Caco-2 (cell line): ENCODE data around the gene RBM39. TPM values are rescaled to one million over a fixed set of nuclear protein-coding genes. Genes with fewer than 3 reads are reported as not detected.

Source experiments
- BruUV-seq: library from RNA; stranded (reverse); fragments of 400-500 nt; replicated peaks from 2 replicates; lab custom pipeline; 2021; lab: Mats Ljungman, UMichigan
- CTCF ChIA-PET: fragments of 300-600 bp; sonication (Branson Sonifier 250); formaldehyde crosslinking; loops from one replicate; lab custom pipeline; 2022; ENCODE audit warnings: antibody characterized with exemption; lab: Charles Lee
- POLR2A ChIA-PET: fragments of 300-600 bp; sonication (Branson Sonifier 250); formaldehyde crosslinking; loops from one replicate; lab custom pipeline; 2022; ENCODE audit warnings: antibody characterized with exemption; lab: Charles Lee
- DNase-seq, 2 experiments: peaks; one replicate each; pipeline versions ENCODE4 v3.0.0 to v3.0.0-alpha.2; 2020 to 2022
- H3K27me3 ChIP-seq: replicated peaks from 2 replicates; pipeline ENCODE4 v1.6.0; 2011; ENCODE audit warnings: low read length; ENCODE audit not compliant: control insufficient read depth, insufficient read depth
- H3K36me3 ChIP-seq: 2 replicates; pipeline ENCODE4 v1.5.1; 2011; ENCODE audit warnings: low read length; ENCODE audit not compliant: control insufficient read depth, insufficient read depth
- H3K4me1 ChIP-seq: fragments of 250-450 bp; sonication (Bioruptor Pico); 2 replicates; pipeline ENCODE4 v1.5.1; 2020; ENCODE audit warnings: mild to moderate bottlenecking
- H3K4me3 ChIP-seq: 2 replicates; pipeline ENCODE4 v1.5.1; 2011; ENCODE audit warnings: low read depth, mild to moderate bottlenecking, control low read depth, low read length
- H3K9me3 ChIP-seq: fragments of 250-450 bp; sonication (Bioruptor Pico); 2 replicates; pipeline ENCODE4 v1.5.1; 2020; ENCODE audit warnings: mild to moderate bottlenecking, moderate library complexity
- H3K27ac Mint-ChIP-seq: one replicate; pipeline ENCODE4 v1.8.0; 2022; ENCODE audit warnings: mixed read lengths; ENCODE audit not compliant: unreplicated experiment
- H3K27me3 Mint-ChIP-seq: one replicate; pipeline ENCODE4 v1.8.0; 2022; ENCODE audit warnings: mixed read lengths; ENCODE audit not compliant: insufficient read depth, unreplicated experiment
- H3K36me3 Mint-ChIP-seq: one replicate; pipeline ENCODE4 v1.8.0; 2022; ENCODE audit warnings: mild to moderate bottlenecking, mixed read lengths; ENCODE audit not compliant: insufficient read depth, unreplicated experiment
- H3K4me1 Mint-ChIP-seq: one replicate; pipeline ENCODE4 v1.8.0; 2022; ENCODE audit warnings: low read depth, mixed read lengths; ENCODE audit not compliant: unreplicated experiment
- H3K4me3 Mint-ChIP-seq: one replicate; pipeline ENCODE4 v1.8.0; 2022; ENCODE audit warnings: mild to moderate bottlenecking, moderate library complexity, mixed read lengths; ENCODE audit not compliant: unreplicated experiment
- H3K9me3 Mint-ChIP-seq: one replicate; pipeline ENCODE4 v1.8.0; 2022; ENCODE audit warnings: mixed read lengths; ENCODE audit not compliant: unreplicated experiment
- intact Hi-C: fragments of 100-400 bp; cut with micrococcal nuclease; formaldehyde crosslinking; loops from one replicate; pipeline ENCODE4 v1.10.0; 2022; ENCODE audit not compliant: unreplicated experiment
- total RNA-seq: library from RNA; stranded (reverse); gene quantifications from 2 replicates; pipeline ENCODE4 v1.2.3, GENCODE V29; 2022
- TF ChIP-seq, protein P1 (sequence below), 2 experiments: fragments of 200-600 bp in 1 of 2; IDR thresholded peaks; 1 replicate in 1 of 2; 2 replicates in 1 of 2; pipeline versions ENCODE4 v1.5.1 to v1.8.0; 2011 to 2022; ENCODE audit warnings: antibody characterized with exemption in 1 of 2, control low read depth in 1 of 2, inconsistent platforms in 1 of 2, low read depth in 1 of 2, low read length in 1 of 2, mild to moderate bottlenecking in 1 of 2, moderate library complexity in 1 of 2; ENCODE audit not compliant: insufficient read depth in 1 of 2, severe bottlenecking in 1 of 2, unreplicated experiment in 1 of 2

The RBM39 gene
- total RNA-seq, 1 experiment from 2014 or later = 750 TPM

DNA sequence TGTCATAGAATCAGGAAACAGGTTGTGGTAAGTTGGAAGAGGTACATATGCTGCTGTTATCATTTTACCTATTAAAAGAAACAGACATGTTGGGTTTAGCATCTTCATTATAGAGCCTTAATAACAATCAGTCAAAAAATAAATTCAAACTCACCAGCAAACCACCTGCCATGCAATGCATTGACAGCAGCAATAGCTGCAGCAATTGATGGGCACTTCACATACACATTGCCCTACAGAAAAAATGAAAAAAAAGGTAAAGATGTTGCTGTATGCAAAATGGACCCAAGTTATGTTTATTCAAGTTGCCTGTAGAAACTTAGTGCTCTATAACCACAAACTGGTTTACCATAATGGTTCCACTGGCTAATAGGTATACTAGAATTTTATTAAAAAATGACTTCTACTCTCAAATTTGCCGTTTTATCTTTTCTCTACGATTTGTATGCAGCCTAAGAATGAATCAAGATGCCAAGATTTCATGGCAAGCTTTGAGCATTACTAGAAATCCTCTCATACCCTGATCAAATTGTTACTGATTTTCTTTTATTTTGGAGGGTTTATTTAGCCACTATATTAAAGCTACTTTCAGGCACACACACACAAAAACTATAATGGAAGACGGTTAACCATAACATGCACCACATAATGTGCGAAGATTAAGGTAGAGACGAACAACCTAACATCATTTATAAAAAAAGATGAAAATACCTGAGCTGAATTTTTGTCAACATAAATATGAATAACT lies 37.4 kb downstream of the RBM39 start:
- ChIA-PET POLR2A (interaction anchor here (0.6 kb wide), 1 partner anchor 533 kb away, joined by 6 read pairs; no protein-coding TSS in a partner anchor), CTCF (no interaction called here)
- H3K9me3 ChIP-seq = no peaks in the 10 kb centered on the region
- H3K27ac Mint-ChIP-seq = peak overlapping the region; percentile 47
- peaks cover 100% of the 10 kb centered on the region for H3K36me3 Mint-ChIP-seq
- DNase-seq = no peak
- H3K4me1 Mint-ChIP-seq = peaks cover 21% of the 10 kb centered on the region
- H3K4me1 ChIP-seq = peaks cover 11% of the 10 kb centered on the region; the same call in 1 of the 2 replicates
- H3K4me3 Mint-ChIP-seq = no peak overlapping the region
- BruUV-seq = no TSS peak
- intact Hi-C loops = no loop called here
- H3K4me3 ChIP-seq = no peak overlapping the region
- H3K36me3 ChIP-seq = peaks cover 8% of the 10 kb centered on the region
- no peaks in the 10 kb centered on the region for H3K27me3 Mint-ChIP-seq
- no peaks in the 10 kb centered on the region for H3K27me3 ChIP-seq
- TF ChIP-seq, protein P1, sequence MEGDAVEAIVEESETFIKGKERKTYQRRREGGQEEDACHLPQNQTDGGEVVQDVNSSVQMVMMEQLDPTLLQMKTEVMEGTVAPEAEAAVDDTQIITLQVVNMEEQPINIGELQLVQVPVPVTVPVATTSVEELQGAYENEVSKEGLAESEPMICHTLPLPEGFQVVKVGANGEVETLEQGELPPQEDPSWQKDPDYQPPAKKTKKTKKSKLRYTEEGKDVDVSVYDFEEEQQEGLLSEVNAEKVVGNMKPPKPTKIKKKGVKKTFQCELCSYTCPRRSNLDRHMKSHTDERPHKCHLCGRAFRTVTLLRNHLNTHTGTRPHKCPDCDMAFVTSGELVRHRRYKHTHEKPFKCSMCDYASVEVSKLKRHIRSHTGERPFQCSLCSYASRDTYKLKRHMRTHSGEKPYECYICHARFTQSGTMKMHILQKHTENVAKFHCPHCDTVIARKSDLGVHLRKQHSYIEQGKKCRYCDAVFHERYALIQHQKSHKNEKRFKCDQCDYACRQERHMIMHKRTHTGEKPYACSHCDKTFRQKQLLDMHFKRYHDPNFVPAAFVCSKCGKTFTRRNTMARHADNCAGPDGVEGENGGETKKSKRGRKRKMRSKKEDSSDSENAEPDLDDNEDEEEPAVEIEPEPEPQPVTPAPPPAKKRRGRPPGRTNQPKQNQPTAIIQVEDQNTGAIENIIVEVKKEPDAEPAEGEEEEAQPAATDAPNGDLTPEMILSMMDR (IDR thresholded peaks at IDR 0.05; ENCODE audit: insufficient read depth in 1 of 2, low read depth in 1 of 2, low read length in 1 of 2, severe bottlenecking in 1 of 2, unreplicated experiment in 1 of 2) = no peak
- H3K9me3 Mint-ChIP-seq = no peaks in the 10 kb centered on the region

DNA sequence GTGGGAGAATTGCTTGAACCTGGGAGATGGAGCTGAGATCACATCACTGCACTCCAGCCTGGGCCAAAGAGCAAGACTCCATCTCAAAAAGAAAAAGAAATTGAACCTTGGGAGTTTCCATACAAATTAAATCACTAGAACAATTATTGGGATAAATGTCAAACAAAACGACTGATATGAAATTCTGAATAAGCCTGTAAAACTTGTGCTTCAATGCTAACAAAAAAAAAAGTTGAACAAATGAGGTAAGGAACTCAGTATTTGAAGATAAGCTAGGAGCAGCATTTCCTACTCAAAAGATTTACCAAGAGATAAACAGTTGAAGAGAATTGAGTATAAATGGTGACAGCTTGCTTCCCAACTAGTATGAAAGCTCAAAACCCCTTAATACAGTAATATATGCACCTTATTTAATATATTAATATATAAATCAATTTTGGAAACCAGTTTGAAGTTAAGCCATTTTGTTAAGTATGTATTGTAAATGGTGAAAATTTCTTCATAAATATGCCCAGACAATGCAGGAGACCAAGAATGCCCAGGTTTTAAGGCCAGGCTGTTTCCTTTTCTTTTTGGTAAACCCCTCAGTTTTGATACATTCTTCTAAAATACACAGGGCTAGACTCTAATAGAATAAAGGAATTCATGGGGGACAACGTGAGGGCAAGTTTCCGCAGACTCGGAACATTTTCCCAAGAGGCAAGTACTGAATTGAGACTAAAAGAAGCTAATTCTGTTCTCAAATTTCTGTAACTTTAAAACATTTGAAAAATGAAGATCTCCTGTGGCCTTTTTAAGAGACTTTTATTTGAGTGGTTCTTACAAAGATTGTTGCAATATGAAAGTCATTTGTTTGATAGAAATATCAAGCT lies 39.0 kb downstream of the RBM39 start:
- Mint-ChIP-seq H3K27ac (peak overlapping the region; percentile 47), H3K27me3 (no peaks in the 10 kb centered on the region), H3K4me3 (peak overlapping the region; percentile 36), H3K4me1 (peaks cover 26% of the 10 kb centered on the region), H3K9me3 (no peaks in the 10 kb centered on the region), H3K36me3 (peaks cover 100% of the 10 kb centered on the region)
- intact Hi-C loops = no loop called here
- peaks cover 15% of the 10 kb centered on the region for H3K4me1 ChIP-seq
- BruUV-seq = no TSS peak
- H3K27me3 ChIP-seq = no peaks in the 10 kb centered on the region
- TF ChIP-seq, protein P1 (IDR thresholded peaks at IDR 0.05; ENCODE audit: insufficient read depth in 1 of 2, low read depth in 1 of 2, low read length in 1 of 2, severe bottlenecking in 1 of 2, unreplicated experiment in 1 of 2) = no peak
- H3K4me3 ChIP-seq = no peak overlapping the region
- ChIA-PET POLR2A (interaction anchor here (1.0 to 1.5 kb wide), 4 partner anchors 8 to 417 kb away, joined by 3 to 6 read pairs (median 3); partner anchors contain the start of gene RBM39), CTCF (interaction anchor here (0.8 kb wide), 1 partner anchor 251 kb away, joined by 3 read pairs; the partner anchor contains the start of gene SCAND1)
- peaks cover 8% of the 10 kb centered on the region for H3K36me3 ChIP-seq
- H3K9me3 ChIP-seq = no peaks in the 10 kb centered on the region
- no peak for DNase-seq
